Measurements from ENCODE around the gene COL6A6.
"Not testable (repeated sequence)": the region's sequence is repeated elsewhere in the genome, so short reads cannot be mapped to it uniquely, and the experiment has no call there.

The COL6A6 gene

GRCh38 chr3:130529486-130530215, 12.7 kb downstream of the COL6A6 start:
- DNase-seq (ENCODE audit: low read depth, low spot score), result no peak

- DNase-seq (ENCODE audit: low read depth, low spot score), result no peak
Observed at GRCh38 chr3:130533247-130533646, 16.3 kb downstream of the COL6A6 start.

- no peak for DNase-seq (ENCODE audit: low read depth, low spot score)
Observed at GRCh38 chr3:130537673-130538304, 20.8 kb downstream of the COL6A6 start.

- DNase-seq (ENCODE audit: low read depth, low spot score), result no peak
Observed at GRCh38 chr3:130539005-130539404, 22.0 kb downstream of the COL6A6 start.

- DNase-seq (ENCODE audit: low read depth, low spot score), result no peak
Observed at GRCh38 chr3:130543322-130543721, 26.3 kb downstream of the COL6A6 start.

- no peak for DNase-seq (ENCODE audit: low read depth, low spot score)
Observed at GRCh38 chr3:130546920-130547679, 30.1 kb downstream of the COL6A6 start.

GRCh38 chr3:130547680-130548065, 30.7 kb downstream of the COL6A6 start:
- DNase-seq (ENCODE audit: low read depth, low spot score), result not testable (repeated sequence)

- no peak for DNase-seq (ENCODE audit: low read depth, low spot score)
Observed at GRCh38 chr3:130548356-130548755, 31.4 kb downstream of the COL6A6 start.

GRCh38 chr3:130557336-130558035, 40.5 kb downstream of the COL6A6 start:
- DNase-seq (ENCODE audit: low read depth, low spot score), result no peak

GRCh38 chr3:130558366-130558765, 41.4 kb downstream of the COL6A6 start:
- DNase-seq (ENCODE audit: low read depth, low spot score), result no peak

- DNase-seq (ENCODE audit: low read depth, low spot score), result no peak
Observed at GRCh38 chr3:130565224-130565623, 48.2 kb downstream of the COL6A6 start.
